AG04449 (cell line): ENCODE results near the gene ENGASE.
A peak's percentile ranks its signal among the peaks of the same experiment; 100 is the strongest.
"Not testable (repeated sequence)": the region's sequence is repeated elsewhere in the genome, so short reads cannot be mapped to it uniquely, and the experiment has no call there.

Source experiments
- CTCF ChIA-PET: fragments of 350-600 bp; formaldehyde crosslinking; extraction: SDS; loops from one replicate; lab custom pipeline; 2021; ENCODE audit warnings: antibody characterized with exemption; lab: Yijun Ruan, JAX
- POLR2A ChIA-PET: fragments of 400-600, 350-600 bp; formaldehyde crosslinking; extraction: SDS; loops from one replicate; lab custom pipeline; 2020; ENCODE audit warnings: antibody characterized with exemption, inconsistent platforms; lab: Yijun Ruan, JAX
- DNase-seq: peaks from one replicate; pipeline ENCODE4 v3.0.0-alpha.2; 2010; ENCODE audit warnings: low read depth, low spot score
- H3K4me3 ChIP-seq: 2 replicates; pipeline ENCODE4 v1.5.1; 2011; ENCODE audit warnings: low read depth, mild to moderate bottlenecking, control low read depth, low read length
- TF ChIP-seq, protein P1 (sequence below): IDR thresholded peaks from one replicate; pipeline ENCODE4 v1.5.1; 2011; ENCODE audit warnings: mild to moderate bottlenecking, moderate library complexity, low read length, control low read depth, inconsistent platforms; ENCODE audit not compliant: insufficient read depth; ENCODE audit errors: missing control alignments

The ENGASE gene

DNA sequence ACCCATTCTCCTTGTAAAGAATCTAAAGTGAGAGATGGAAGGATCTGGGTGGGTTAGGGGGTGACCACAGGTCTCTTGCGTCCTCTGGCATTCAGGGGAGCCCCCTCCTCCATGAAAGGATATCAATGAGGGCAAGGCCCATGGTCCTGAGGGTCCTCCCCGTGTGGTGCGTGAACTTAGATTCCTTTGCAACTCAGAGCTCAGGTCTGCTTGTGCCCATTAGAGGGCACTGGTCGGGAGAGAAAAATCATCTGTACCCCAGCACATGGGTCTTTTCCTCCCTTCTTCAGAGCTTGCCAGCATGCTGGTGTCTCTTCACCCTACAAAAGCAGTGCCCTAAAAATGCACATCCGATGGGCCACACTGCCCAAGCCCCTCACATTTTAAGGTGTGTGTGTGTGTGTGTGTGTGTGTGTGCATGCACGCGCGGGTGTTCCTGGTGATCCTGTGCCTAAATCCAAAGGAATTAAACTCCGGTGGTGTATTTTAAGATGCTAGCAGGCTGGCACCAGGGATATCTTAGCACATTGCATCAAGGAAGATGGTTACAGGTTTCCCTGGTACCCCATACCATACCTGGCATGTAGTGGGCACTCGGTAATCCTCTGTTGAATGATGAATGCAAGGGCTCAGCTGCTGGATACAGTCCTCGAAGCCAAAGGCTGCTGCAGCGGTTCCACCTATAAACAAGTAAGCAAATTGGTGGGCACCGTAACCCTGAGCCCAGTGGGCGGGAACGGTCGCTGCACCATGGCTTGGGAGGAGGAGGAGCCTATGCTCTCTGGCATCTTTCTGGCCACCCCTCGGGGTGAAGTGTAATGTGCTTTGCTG, 45.9 kb upstream of the ENGASE start:
- TF ChIP-seq, protein P1, sequence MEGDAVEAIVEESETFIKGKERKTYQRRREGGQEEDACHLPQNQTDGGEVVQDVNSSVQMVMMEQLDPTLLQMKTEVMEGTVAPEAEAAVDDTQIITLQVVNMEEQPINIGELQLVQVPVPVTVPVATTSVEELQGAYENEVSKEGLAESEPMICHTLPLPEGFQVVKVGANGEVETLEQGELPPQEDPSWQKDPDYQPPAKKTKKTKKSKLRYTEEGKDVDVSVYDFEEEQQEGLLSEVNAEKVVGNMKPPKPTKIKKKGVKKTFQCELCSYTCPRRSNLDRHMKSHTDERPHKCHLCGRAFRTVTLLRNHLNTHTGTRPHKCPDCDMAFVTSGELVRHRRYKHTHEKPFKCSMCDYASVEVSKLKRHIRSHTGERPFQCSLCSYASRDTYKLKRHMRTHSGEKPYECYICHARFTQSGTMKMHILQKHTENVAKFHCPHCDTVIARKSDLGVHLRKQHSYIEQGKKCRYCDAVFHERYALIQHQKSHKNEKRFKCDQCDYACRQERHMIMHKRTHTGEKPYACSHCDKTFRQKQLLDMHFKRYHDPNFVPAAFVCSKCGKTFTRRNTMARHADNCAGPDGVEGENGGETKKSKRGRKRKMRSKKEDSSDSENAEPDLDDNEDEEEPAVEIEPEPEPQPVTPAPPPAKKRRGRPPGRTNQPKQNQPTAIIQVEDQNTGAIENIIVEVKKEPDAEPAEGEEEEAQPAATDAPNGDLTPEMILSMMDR, result peak; percentile 22
- no peak overlapping the region for H3K4me3 ChIP-seq
- ChIA-PET CTCF (interaction anchor here (0.8 to 14.9 kb wide), 12 partner anchors 9 to 367 kb away, joined by 3 to 160 read pairs (median 6); no protein-coding TSS in a partner anchor), POLR2A (interaction anchor here (0.7 kb wide), 1 partner anchor 8 kb away, joined by 3 read pairs; no protein-coding TSS in a partner anchor)
- DNase-seq, result no peak

DNA sequence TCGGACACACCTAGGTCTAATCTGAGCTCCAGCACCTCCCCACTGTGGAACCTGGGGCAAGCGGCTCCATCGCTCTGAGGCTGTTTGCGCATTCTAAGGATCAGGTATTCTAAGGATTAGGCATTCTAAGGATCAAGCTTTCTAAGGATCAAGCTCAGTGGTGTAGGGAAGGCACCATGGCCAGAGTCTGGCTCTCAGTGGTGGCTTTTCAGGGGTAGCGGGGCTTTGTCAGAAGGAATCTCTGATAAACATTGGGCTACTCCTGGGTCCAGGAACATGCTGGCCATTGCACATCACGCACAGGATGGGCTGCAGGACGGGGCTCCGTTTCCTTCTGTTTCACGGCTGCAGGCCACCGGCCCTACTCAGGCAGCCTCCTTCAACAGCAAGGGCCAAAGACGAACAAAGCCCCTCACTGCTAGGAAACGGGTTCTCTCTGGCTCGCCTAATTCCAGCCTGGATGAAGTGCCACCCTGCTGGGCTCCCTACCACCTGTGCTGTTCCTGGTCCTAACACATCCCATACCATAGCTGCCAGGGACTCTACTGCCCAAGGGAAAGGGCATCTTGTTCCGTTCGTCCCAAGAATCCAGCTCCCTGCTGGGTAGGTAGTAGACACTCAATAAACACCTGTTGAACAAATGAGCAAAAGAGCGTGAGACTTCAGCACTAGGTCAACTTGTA, 45.2 kb upstream of the ENGASE start:
- CTCF ChIA-PET, result interaction anchor here (0.8 to 14.9 kb wide), 9 partner anchors 8 to 363 kb away, joined by 3 to 160 read pairs (median 7); no protein-coding TSS in a partner anchor
- TF ChIP-seq, protein P1, result no peak
- no peak overlapping the region for H3K4me3 ChIP-seq
- POLR2A ChIA-PET, result no interaction called here
- DNase-seq, result no peak

DNA sequence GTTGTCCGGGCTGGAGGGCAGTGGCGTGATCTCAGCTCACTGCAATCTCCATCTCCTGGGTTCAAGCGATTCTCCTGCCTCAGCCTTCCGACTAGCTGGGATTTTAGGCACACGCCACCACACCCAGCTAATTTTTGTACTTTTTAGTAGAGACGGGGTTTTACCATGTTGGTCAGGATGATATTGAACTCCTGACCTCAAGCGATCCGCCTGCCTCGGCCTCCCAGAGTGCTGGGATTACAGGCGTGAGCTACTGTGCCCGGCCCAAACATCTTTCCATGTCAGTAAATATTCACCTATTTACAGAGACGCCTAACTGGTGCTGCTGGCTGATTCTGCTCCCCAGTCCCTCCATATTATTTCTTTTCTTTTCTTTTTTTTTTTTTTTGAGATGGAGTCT, 44.0 kb upstream of the ENGASE start:
- H3K4me3 ChIP-seq, DNase-seq, POLR2A ChIA-PET: not testable (repeated sequence)
- CTCF ChIA-PET, result interaction anchor here (1.3 to 14.9 kb wide), 5 partner anchors 7 to 362 kb away, joined by 5 to 160 read pairs (median 34); no protein-coding TSS in a partner anchor

DNA sequence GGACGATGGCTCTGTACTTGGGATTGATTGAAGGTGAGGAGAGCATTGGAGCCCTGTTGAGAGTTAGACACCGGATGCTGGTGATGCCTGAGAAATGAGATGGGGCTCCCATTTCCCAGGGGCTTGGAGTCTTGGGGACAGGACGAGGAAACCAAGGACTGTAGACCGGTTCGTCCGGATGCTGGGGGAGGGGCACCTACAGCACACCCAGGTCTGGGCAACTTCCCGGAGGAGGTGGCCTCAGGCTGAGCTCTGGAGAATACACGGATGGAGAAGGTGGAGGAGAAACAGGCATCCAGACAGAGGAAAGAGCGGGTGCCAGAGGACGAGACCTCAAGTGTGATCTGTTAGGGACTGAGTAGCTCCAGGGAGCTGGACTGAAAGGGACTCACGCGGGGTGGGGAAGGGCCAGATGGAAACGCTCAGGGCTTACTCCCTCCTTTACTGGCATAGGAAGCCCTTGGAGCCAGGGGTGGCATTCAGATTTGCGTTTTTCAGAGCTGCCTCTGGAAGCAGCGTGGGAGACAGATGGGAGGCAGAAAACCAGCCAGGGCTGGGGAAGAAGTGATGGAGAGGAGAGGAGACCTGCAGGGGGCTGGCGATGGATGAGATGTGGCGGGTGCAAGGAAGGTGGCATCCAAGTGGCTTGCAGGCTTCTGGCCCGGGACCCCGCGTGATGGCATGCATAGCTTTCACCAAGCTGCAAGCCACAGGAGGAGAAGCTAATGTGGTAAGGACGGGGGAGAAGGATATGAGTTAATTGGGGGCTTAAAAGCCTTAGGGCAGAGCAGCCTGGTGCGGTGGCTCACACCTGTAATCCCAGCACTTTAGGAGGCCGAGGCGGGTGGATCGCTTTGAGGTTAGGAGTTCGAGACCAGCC, 42.4 kb upstream of the ENGASE start:
- ChIA-PET POLR2A (no interaction called here), CTCF (interaction anchor here (0.6 to 14.9 kb wide), 8 partner anchors 10 to 360 kb away, joined by 3 to 160 read pairs (median 6); no protein-coding TSS in a partner anchor)
- no peak for DNase-seq
- TF ChIP-seq, protein P1, result no peak
- H3K4me3 ChIP-seq, result no peak overlapping the region

DNA sequence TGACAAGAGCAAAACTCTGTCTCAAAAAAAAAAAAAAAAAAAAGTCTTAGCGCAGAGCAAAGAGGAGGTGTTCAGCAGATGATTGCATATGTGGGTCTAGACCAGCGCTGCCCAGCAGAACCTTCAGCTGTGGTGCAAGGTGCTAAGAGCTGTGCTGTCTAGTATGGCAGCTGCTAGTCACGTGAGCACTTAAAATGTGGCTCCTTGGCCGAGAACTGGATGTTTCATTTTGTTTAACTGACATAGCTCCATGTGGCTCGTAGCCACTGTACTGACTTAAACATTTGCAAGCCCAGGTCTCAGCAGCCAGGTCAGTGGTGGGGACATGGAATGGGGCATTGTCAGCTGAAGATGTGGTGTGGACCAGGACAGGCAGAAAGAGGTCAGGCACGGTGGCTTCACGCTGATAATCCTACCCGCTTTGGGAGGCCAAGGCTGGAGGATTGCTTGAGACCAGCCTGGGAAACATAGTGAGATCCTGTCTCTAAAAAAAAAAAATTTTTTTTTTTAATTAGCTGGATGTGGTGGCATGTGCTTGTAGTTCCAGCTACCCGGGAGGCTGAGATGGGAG, 41.5 kb upstream of the ENGASE start:
- CTCF ChIA-PET, result interaction anchor here (0.6 to 14.9 kb wide), 9 partner anchors 9 to 359 kb away, joined by 3 to 160 read pairs (median 7); no protein-coding TSS in a partner anchor
- H3K4me3 ChIP-seq, result no peak overlapping the region
- TF ChIP-seq, protein P1, result no peak
- POLR2A ChIA-PET, result no interaction called here
- no peak for DNase-seq
